Thoracic aorta (tissue), 2 donors: ENCODE results near the gene TCHP. TPM values are rescaled to one million over a fixed set of nuclear protein-coding genes. Genes with fewer than 3 reads are reported as not detected.
A peak's percentile ranks its signal among the peaks of the same experiment; 100 is the strongest.
"Not testable (repeated sequence)": the region's sequence is repeated elsewhere in the genome, so short reads cannot be mapped to it uniquely, and the experiment has no call there.

Experiments used
- ATAC-seq: fragments of 150-250 bp; one replicate; pipeline ENCODE4 v1.8.0; 2017; ENCODE audit warnings: low read depth; ENCODE audit not compliant: insufficient number of reproducible peaks, low FRiP score
- DNase-seq: peaks from one replicate; pipeline ENCODE4 v3.0.0-alpha.2; 2020; ENCODE audit warnings: low spot score
- H3K27ac ChIP-seq, 2 donors: fragments of 200-600 bp; sonication (generic); 1 replicate in 1 of 2; 2 replicates in 1 of 2; pipeline ENCODE4 v1.5.1; 2016; ENCODE audit warnings: mild to moderate bottlenecking in 2 of 2, moderate library complexity in 2 of 2
- H3K27me3 ChIP-seq: fragments of 200-600 bp; sonication (generic); replicated peaks from 2 replicates; pipeline ENCODE4 v1.6.0; 2016; ENCODE audit warnings: mild to moderate bottlenecking; ENCODE audit not compliant: insufficient read depth
- H3K36me3 ChIP-seq: fragments of 200-600 bp; sonication (generic); one replicate; pipeline ENCODE4 v1.5.1; 2016
- H3K4me1 ChIP-seq, 2 donors: fragments of 200-600 bp; sonication (generic); 1 replicate in 1 of 2; 2 replicates in 1 of 2; pipeline versions ENCODE4 v1.5.1 to v1.6.0; 2016; ENCODE audit warnings: low read depth in 2 of 2, mild to moderate bottlenecking in 1 of 2; ENCODE audit not compliant: control insufficient read depth in 1 of 2
- H3K4me3 ChIP-seq: fragments of 200-600 bp; sonication (generic); 2 replicates; pipeline ENCODE4 v1.5.1; 2016; ENCODE audit warnings: mild to moderate bottlenecking
- H3K9me3 ChIP-seq: fragments of 200-600 bp; sonication (generic); 2 replicates; pipeline ENCODE4 v1.5.1; 2016
- CTCF ChIP-seq: fragments of 200-600 bp; sonication (generic); IDR thresholded peaks from one replicate; pipeline ENCODE4 v1.5.1; 2019; ENCODE audit warnings: antibody characterized with exemption
- total RNA-seq, 2 donors: library from RNA; depleted of rRNA; stranded (reverse); fragments of >200 nt; gene quantifications; one replicate each; pipeline versions ENCODE4 v1.1.0 to v1.2.3, GENCODE V29; 2016

Gene TCHP
- total RNA-seq, 2 donors from 2014 or later: 13.5 to 36.9 TPM

DNA sequence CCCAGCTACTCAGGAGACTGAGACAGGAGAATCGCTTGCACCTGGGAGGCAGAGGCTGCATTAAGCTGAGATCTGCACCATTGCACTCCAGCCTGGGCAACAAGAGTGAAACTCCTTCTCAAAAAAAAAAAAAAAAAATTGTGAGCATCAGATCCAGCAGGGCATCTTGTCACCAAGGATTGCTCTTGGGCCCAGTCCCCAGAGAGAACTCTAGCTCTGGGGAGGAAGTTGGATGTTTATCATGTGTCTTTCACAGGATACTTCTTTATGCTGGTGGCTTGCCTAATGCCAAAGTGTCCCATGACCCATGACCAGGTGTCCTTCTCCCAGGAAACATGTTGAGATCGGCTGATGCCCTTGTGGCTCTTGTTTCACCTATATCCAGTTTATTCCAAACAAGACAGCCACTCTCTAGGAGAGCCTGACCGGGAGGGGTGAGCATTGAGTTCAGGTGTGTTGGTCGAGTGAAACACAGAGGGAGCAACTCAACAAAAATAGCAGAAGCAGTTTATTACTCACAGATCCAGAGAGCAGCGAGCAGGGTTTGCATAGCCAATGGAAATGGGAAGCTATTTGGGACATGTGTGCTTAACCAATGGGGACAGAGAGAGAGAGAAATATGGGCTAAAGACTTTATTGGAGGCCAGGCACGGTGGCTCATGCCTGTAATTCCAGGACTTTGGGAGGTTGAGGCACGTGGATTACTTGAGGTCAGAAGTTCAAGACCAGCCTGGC lies 6.6 kb upstream of the TCHP start:
- Histone ChIP-seq H3K9me3 (no peaks in the 10 kb centered on the region), H3K4me3 (no peak overlapping the region), H3K27ac (no peak overlapping the region), H3K27me3 (no peaks in the 10 kb centered on the region), H3K36me3 (no peaks in the 10 kb centered on the region), H3K4me1 (no peaks in the 10 kb centered on the region)
- ATAC-seq: no peak
- no peak for TF ChIP-seq CTCF
- no peak for DNase-seq

GRCh38 chr12:109894939-109895338 lies 5.1 kb upstream of the TCHP start:
- no peak for TF ChIP-seq CTCF
- Histone ChIP-seq H3K4me3 (no peak overlapping the region), H3K27ac (no peak overlapping the region), H3K9me3 (no peaks in the 10 kb centered on the region), H3K4me1 (peaks cover 0 to 6% of the 10 kb centered on the region in 2 donors), H3K27me3 (no peaks in the 10 kb centered on the region), H3K36me3 (no peaks in the 10 kb centered on the region)
- ATAC-seq (no peak), DNase-seq (no peak)

GRCh38 chr12:109896188-109896587 lies 3.9 kb upstream of the TCHP start:
- no peak for TF ChIP-seq CTCF
- Histone ChIP-seq H3K27ac (no peak overlapping the region), H3K4me1 (peaks cover under 1 to 10% of the 10 kb centered on the region in 2 donors), H3K36me3 (no peaks in the 10 kb centered on the region), H3K9me3 (no peaks in the 10 kb centered on the region), H3K4me3 (no peak overlapping the region), H3K27me3 (no peaks in the 10 kb centered on the region)
- ATAC-seq: no peak
- DNase-seq: no peak

DNA sequence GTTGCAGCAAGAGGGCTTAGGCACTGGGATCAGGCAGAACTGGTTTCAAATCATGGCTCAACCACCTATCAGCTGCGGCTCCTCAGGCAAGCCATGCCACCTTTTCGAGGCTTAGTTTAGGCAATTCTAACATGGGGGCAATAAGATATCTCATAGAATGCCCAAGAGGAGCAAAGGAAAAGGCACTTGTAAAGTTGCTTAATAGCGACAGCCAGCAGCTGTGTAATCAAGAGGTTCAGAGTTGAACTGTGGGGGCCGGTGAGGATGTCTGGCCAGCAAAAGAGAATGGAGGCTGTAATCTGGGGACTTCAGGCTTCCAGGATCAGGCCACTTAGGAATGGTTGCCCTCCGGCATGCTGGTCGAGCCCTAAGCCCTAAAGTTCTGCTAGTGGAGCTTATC lies 3.0 kb upstream of the TCHP start:
- ATAC-seq (no peak), DNase-seq (no peak)
- H3K36me3 ChIP-seq: no peaks in the 10 kb centered on the region
- no peaks in the 10 kb centered on the region for H3K9me3 ChIP-seq
- no peaks in the 10 kb centered on the region for H3K27me3 ChIP-seq
- no peak overlapping the region for H3K27ac ChIP-seq
- H3K4me3 ChIP-seq: no peak overlapping the region
- TF ChIP-seq CTCF: no peak
- peaks cover 8 to 17% of the 10 kb centered on the region in 2 donors for H3K4me1 ChIP-seq

DNA sequence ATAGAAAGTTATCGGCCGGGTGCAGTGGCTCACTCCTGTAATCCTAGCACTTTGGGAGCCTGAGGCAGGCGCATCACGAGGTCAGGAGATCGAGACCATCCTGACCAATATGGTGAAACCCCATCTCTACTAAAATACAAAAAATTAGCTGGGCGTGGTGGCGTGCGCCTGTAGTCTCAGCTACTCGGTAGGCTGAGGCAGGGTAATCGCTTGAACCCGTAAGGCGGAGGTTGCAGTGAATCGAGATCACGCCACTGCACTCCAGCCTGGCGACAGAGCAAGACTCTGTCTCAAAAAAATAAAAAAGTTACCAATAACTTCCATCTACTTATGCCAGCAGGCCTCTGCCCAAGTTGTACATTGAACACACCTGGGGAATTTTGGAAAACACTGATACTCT lies 729 bp upstream of the TCHP start:
- H3K9me3 ChIP-seq, ATAC-seq, H3K27me3 ChIP-seq, DNase-seq: not testable (repeated sequence)
- Histone ChIP-seq H3K27ac (peak overlapping the region; percentile 45 to 68), H3K4me1 (peaks cover 8 to 17% of the 10 kb centered on the region in 2 donors), H3K4me3 (peak overlapping the region; percentile 81), H3K36me3 (peaks cover 11% of the 10 kb centered on the region)
